Measurements from ENCODE around the gene MAML2. TPM values are rescaled to one million over a fixed set of nuclear protein-coding genes. Genes with fewer than 3 reads are reported as not detected.

Gene MAML2
- total RNA-seq, 1 experiment from 2014 or later, result 4.7 TPM

- DNase-seq (ENCODE audit: extremely low read depth, low read depth), result no peak
Measured at GRCh38 chr11:96218006-96218405, 125.0 kb downstream of the MAML2 start.

DNA sequence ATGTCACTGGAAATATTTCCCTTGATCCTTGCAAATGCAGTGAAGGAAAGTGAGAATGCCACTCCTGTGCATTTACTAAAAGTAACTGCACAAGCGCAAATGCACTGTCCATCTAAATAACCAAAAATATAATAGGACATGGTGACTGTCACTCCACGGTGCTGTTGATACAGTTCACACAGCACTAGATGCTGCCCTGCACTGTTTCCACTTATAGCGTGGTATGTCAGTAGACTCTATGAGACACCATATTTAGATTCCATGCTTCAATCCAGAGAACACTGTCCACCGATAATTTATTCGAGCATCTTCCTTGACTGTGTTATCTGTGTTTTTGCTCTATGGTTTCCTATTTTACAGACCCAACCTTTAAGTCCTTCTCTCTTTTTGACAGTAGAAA is 125.8 kb downstream of the MAML2 start:
- DNase-seq (ENCODE audit: extremely low read depth, low read depth), result no peak

- DNase-seq (ENCODE audit: extremely low read depth, low read depth), result no peak
Measured at GRCh38 chr11:96215826-96216225, 127.2 kb downstream of the MAML2 start.

DNA sequence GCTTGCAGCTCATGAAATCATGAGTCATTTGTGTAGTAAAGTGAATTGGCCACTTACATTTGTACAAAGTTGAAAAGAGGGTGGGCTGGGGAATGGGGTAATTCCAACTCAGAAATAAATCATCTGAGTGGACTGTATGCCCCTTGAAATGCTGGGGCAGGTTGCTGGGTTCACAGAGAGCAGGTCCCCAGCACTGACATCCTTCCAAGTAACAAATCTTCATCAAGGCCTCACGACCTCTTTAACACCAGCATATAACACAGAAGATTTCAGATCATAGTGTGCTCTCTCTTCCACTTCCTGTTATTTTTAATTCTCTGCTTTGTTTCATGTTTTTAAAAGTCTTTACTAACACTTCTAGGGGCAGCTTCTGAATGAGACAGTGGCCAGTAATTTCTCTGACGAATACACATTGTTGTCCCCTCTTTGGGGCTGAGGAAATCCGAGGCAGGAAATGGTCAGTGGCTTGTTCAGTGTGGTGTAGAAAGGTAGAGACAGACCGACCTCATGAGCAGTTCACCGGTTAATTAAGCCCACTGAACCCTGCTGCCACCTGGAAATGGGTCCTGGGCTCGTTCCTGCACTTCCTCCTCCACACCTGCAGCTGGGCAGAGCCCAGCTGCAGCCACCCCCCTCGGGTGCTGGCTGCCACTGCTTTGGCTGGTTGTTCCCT is 127.7 kb downstream of the MAML2 start:
- no peak for DNase-seq (ENCODE audit: extremely low read depth, low read depth)

DNA sequence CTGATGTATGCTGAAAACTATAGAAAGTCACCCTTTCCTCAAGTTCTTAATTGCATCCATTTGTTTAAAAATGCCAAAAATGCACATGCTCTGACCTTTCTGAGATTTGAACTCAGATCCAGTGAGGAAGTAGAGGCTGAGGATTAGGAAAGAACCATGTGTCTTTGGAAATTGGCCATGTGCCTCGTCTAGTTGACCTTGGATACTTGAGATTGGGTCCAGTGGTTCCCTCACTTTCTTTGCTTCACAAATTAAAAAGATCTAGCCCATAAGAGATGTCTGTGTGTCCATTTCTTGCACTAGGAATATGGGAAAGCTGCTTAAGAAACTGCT is 128.3 kb downstream of the MAML2 start:
- no peak for DNase-seq (ENCODE audit: extremely low read depth, low read depth)

- DNase-seq (ENCODE audit: extremely low read depth, low read depth), result no peak
Measured at GRCh38 chr11:96213500-96213899, 129.5 kb downstream of the MAML2 start.

DNA sequence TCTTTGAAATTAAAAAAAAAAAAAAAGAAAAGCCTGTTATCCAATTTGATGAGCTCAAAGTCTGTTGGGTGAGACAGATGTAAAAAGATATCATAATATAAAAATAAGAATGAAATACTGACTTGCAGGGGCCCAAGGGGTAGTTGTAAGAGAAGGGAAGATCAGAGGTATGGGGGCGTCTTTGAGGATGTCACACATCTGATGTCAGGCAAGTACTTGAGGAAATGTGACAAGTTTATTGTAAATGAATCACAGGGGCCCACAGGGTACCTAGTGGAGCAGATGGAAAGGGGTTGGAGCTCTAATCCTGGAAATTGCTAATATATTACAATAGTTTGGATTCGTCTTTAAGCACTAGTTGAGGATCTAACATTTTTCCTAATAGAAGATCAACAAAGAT is 131.6 kb downstream of the MAML2 start:
- no peak for DNase-seq (ENCODE audit: extremely low read depth, low read depth)

DNA sequence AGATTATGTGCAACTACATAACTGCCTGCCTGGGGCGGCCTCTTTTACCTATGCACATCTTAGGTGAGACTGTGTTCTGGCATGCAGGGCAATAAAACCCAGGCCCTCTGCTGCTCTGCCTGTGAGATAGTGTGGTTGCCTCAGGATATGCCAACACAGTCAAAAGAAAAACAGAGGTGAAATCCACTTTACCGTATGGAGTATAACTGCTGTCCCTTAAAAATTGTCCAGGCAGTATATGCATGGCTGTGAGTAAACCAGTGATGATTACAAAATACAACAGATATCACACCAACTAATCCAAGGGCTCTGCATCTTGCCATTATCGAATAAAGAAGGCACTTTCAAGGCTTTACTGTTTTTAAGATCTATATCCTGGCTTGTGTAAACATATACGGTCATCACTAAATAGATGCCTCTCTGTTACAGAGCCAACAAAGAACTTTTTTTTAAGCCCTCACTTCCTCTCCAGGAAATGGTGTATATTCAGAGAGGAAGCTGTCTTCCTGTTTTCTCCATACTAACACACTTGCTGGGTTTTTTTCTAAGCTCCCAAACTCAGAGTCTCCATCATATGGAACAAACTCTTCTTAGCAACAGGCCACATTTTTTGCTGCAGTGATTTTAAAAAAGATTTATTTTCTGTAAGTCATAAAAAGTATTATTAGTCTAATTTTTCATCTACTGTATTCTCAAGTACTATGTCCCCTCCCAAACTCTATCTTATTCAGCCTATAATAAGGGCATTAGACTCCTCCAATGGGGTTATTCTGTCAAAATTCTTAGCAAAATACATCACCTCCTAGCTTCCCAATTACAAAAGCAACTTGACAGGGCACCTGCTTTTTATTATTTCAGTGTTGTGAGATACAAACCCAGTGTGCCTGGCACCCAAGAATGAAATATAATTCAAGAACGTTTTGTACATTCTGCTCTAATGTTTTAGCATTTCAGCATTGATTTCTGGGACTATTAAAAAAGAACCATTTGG is 135.2 kb downstream of the MAML2 start:
- no peak for DNase-seq (ENCODE audit: extremely low read depth, low read depth)

DNA sequence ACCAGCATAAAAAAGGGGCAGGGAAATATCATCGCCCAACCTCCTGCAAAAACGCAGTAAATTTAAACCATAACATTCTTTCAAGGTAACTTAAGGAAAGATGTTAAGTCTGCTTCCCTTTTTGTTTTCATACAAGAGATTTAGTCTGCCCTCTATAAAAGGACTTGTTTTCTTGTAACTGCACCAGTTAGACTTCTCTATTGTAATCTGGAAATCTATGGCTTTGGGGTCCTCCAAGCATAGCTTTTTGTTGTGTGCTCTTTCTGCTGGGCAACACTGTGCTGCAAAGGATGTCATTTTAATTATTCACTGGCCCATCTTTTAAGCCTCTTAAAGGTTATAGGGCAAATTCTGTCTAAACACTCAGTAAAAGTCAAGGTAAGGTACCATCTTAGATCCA is 136.0 kb downstream of the MAML2 start:
- DNase-seq (ENCODE audit: extremely low read depth, low read depth), result no peak

GRCh38 chr11:96205460-96205809 is 137.6 kb downstream of the MAML2 start:
- no peak for DNase-seq (ENCODE audit: extremely low read depth, low read depth)

DNA sequence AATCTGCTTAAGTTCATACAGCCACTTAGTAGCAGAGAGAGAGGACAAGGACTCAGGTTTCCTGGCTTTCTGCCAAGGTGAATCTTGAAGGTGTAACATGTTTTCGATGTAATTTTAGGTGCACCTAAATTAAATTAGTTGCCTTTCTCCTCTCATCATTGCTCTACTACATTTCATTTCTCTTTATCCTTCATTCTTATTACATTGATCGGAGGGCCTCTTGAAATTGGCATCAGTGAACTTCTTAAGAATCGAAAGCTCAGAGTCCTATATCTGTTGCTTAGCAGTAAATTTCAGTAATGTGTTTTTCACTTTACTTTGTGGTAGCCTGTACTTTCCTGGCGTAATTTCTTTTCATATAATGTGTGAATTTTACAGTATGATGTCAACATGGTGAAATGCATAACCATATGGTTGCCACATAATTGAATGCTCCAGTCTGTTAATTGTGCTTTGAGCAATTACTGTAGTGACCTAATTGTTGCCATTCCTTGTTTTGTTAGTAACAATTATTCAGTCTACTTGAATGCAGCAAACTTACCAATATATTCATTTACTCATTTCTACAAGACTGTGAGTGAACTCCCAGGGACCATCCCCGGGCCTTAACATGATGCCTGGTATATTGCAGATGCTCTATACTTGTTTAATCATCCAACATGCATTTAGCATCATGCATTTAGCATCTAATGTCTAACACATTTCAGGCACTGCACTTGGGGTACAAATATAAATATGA is 138.1 kb downstream of the MAML2 start:
- no peak for DNase-seq (ENCODE audit: extremely low read depth, low read depth)

DNA sequence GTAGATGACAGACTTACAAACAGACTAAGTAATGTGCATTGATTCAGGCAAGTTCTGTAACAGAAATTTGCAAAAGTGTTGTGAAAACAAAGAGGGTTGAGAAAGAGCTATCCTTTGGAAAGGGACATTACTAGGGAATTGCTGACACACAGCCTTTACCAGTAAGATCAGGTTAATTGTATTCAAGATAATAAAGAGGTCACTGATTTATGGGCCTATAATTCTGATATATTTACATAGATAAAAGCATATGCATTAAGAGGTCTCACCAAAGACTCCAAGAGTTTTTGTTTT is 138.7 kb downstream of the MAML2 start:
- no peak for DNase-seq (ENCODE audit: extremely low read depth, low read depth)

DNA sequence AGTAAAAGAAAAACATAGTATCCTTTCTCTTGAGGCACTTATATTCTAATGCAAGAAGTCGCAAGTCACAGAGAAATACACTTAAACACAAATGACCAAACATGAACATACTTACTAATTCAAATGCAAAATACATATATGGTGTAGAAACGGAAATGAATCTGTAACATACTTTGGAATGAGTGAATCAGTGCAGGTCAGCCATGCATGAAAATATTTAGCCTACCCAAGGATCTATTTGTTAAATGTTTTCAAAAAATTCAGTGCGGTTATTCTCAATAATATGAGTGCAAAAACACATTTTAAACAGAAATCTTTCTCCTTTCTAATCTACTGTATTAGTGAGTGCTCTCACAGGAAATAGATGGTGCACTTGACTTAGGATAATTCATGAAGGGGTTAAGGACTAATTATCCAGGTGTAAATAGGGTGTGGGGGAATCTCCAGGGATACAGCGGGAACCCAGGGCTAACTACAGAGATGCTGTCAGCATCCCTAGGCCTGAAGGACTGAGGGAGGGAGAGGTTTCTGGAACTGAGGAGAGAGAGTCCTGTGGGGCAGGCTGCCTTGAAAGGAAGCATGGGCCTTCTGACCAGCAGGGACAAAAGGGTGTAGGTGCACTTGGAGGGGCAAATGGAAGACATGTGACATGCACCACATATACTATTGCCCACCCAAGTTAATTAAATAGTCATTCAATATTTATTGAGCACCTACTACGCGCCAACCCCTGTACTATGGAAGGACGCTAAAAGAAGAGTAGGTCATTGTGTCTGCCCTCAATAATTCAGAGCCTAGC is 139.2 kb downstream of the MAML2 start:
- no peak for DNase-seq (ENCODE audit: extremely low read depth, low read depth)

GRCh38 chr11:96200243-96200642 is 142.8 kb downstream of the MAML2 start:
- DNase-seq (ENCODE audit: extremely low read depth, low read depth), result no peak

DNA sequence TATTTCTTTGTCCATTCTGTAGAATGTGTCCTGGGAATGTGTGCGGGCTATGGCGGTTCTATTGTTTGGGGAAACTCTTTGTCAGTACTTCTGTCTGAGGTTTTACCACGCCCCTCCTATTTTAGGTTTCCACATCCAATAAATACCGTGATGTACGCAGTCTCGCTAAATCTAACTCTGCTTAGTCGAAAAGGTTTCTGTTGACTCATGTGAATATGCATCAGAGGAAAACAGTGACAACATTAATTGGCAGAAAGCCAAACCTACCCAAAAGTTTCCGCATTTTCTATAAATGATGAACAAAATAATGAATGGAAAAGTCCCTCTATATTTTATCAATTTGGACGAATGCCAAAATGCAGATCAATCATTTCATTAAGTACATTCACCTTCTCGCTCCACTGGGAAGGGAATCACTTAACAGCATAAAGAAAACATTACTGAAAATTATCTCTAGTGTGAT is 143.4 kb downstream of the MAML2 start:
- no peak for DNase-seq (ENCODE audit: extremely low read depth, low read depth)

DNA sequence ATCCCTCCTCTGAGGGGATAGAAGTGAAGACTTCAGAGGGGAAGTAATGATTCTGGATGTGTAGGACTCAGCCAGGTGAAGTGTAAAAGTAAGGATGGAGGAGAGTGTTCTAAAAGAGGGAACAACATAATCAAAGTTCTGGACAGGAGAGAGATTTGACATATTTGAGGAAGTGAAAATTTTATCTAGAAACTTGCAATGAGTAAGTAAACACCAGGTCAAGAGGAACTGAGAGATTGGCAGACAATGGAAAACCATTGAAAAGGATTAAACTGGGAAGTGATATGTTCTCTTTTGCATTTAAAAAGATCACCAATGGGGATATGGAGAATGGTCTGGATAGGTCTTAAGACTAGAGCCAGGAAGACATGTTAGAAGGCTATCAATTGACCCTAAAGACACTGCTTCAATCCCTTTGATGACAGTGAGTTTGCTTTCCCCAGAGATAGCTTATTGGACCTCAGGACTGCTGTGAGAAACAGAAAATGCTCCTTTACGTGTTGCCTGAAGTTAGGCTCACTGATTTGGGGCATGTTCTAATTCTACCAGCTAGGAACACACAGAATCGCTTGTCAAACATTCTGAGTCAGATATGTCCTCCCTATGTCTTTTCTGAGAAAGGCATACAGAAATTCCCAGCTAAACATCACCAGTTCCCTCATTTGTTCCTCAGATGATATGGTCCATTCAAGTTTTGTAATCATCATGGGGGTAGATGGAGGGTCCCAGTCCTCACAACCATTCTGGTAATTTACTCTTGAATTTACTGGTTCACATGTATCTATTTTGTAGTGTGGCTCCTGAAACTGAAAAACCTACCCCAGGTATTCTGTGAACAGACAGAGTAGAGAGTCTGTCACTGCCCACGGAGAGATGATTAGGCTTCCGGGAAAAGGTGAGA is 144.9 kb downstream of the MAML2 start:
- no peak for DNase-seq (ENCODE audit: extremely low read depth, low read depth)

DNA sequence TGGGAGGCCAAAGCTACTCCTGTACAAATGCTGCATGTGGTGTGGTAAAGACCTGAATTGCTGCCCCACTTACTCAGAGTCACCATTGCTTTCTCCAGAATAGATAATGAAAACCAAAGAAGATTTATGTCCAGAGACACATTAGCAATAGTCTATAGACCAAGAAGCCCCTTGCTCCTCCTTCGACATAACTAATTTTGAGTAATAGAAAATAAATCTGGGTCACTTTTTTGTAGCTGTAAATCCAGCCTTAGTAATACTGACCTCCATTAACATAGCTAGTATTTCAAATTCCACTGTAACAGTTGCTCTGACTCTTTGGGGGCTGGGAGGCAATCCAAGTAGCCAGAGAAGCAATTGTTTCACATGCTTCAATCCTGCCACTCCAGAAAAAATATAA is 145.9 kb downstream of the MAML2 start:
- DNase-seq (ENCODE audit: extremely low read depth, low read depth), result no peak

DNA sequence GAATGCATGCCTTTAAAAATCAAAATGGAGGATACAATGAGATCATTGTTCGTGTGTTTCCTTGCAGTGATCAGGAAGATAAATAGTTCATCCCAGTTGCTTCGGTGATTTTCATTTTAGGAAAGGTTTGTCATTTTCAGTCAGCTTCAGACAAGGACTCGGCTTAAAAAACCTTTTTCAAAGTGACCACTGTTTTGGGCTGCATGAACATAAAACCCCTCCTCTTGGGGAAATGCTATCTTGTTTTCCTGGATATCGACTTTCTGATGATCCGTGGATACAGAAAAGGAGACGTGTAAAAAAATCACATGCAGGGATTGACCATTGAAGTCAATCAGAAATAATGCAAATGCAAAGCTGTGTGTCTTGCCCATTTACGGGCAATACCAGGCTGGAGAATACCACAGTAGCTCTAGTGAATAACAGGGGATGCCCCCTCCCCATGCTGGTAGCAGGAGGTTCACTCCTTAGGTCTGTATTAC is 146.8 kb downstream of the MAML2 start:
- no peak for DNase-seq (ENCODE audit: extremely low read depth, low read depth)

- DNase-seq (ENCODE audit: extremely low read depth, low read depth), result no peak
Measured at GRCh38 chr11:96195671-96196070, 147.3 kb downstream of the MAML2 start.

Measured in NCI-H460 (cell line).